ENCODE data around the gene CHN2. TPM values are rescaled to one million over a fixed set of nuclear protein-coding genes. Genes with fewer than 3 reads are reported as not detected.
A peak's percentile ranks its signal among the peaks of the same experiment; 100 is the strongest.

The CHN2 gene
- polyA plus RNA-seq, 4 donors = 13.9 to 19.7 (median 17.4) TPM

GRCh38 chr7:29354340-29354739, 159.8 kb downstream of the CHN2 start:
- DNase-seq (ENCODE audit: low read depth in 4 of 4, low spot score in 2 of 4) = no peak

- no peak for DNase-seq (ENCODE audit: low read depth in 4 of 4, low spot score in 2 of 4)
These were observed 160.8 kb downstream of the CHN2 start for GRCh38 chr7:29355388-29355787.

GRCh38 chr7:29356631-29357030, 162.1 kb downstream of the CHN2 start:
- peak in 1 of 4 donors; percentile 45 for DNase-seq (ENCODE audit: low read depth in 4 of 4, low spot score in 2 of 4)

- no peak for DNase-seq (ENCODE audit: low read depth in 4 of 4, low spot score in 2 of 4)
These were observed 165.0 kb downstream of the CHN2 start for GRCh38 chr7:29359482-29360093.

GRCh38 chr7:29360633-29361625, 166.4 kb downstream of the CHN2 start:
- DNase-seq (ENCODE audit: low read depth in 4 of 4, low spot score in 2 of 4) = no peak

- DNase-seq (ENCODE audit: low read depth in 4 of 4, low spot score in 2 of 4) = no peak
These were observed 167.8 kb downstream of the CHN2 start for GRCh38 chr7:29362380-29362779.

- no peak for DNase-seq (ENCODE audit: low read depth in 4 of 4, low spot score in 2 of 4)
These were observed 169.3 kb downstream of the CHN2 start for GRCh38 chr7:29363636-29364425.

GRCh38 chr7:29364661-29365060, 170.1 kb downstream of the CHN2 start:
- no peak for DNase-seq (ENCODE audit: low read depth in 4 of 4, low spot score in 2 of 4)

- DNase-seq (ENCODE audit: low read depth in 4 of 4, low spot score in 2 of 4) = no peak
These were observed 170.8 kb downstream of the CHN2 start for GRCh38 chr7:29365423-29365822.

GRCh38 chr7:29367784-29368183, 173.2 kb downstream of the CHN2 start:
- no peak for DNase-seq (ENCODE audit: low read depth in 4 of 4, low spot score in 2 of 4)

- no peak for DNase-seq (ENCODE audit: low read depth in 4 of 4, low spot score in 2 of 4)
These were observed 175.4 kb downstream of the CHN2 start for GRCh38 chr7:29369909-29370488.

GRCh38 chr7:29370531-29371314, 176.1 kb downstream of the CHN2 start:
- DNase-seq (ENCODE audit: low read depth in 4 of 4, low spot score in 2 of 4) = no peak

- no peak for DNase-seq (ENCODE audit: low read depth in 4 of 4, low spot score in 2 of 4)
These were observed 176.9 kb downstream of the CHN2 start for GRCh38 chr7:29371472-29371871.

- DNase-seq (ENCODE audit: low read depth in 4 of 4, low spot score in 2 of 4) = no peak
These were observed 177.9 kb downstream of the CHN2 start for GRCh38 chr7:29372351-29373090.

GRCh38 chr7:29375641-29376562, 181.3 kb downstream of the CHN2 start:
- no peak for DNase-seq (ENCODE audit: low read depth in 4 of 4, low spot score in 2 of 4)

- DNase-seq (ENCODE audit: low read depth in 4 of 4, low spot score in 2 of 4) = no peak
These were observed 183.1 kb downstream of the CHN2 start for GRCh38 chr7:29377718-29378117.

GRCh38 chr7:29379551-29379950, 185.0 kb downstream of the CHN2 start:
- no peak for DNase-seq (ENCODE audit: low read depth in 4 of 4, low spot score in 2 of 4)
